ENCODE results near the gene ABHD3.

GRCh38 chr18:21682371-21683051 lies 22.1 kb downstream of the ABHD3 start:
- TF ChIP-seq CTCF (IDR thresholded peaks at IDR 0.05) (no peak), POLR2A (IDR thresholded peaks at IDR 0.05; ENCODE audit: low read depth) (no peak)

Data from esophagus muscularis mucosa (tissue), 3 donors.